HG02610 (cell line): ENCODE data around the gene KIF27.
A peak's percentile ranks its signal among the peaks of the same experiment; 100 is the strongest.
"Not testable (repeated sequence)": the region's sequence is repeated elsewhere in the genome, so short reads cannot be mapped to it uniquely, and the experiment has no call there.

Source experiments
- ATAC-seq: cut with Tn5 transposase; IDR thresholded peaks from one replicate; pipeline ENCODE4 v1.9.1; 2021; ENCODE audit warnings: mild to moderate bottlenecking, moderate library complexity; ENCODE audit not compliant: unreplicated experiment

KIF27 gene

GRCh38 chr9:83817356-83818278 lies 103.6 kb downstream of the KIF27 start, which contains the start of gene GKAP1:
TSS of gene GKAP1 (minus strand) at chr9:83817769. CDS start at chr9:83806517, 11,252 bp downstream.
- ATAC-seq: peak; percentile 81

DNA sequence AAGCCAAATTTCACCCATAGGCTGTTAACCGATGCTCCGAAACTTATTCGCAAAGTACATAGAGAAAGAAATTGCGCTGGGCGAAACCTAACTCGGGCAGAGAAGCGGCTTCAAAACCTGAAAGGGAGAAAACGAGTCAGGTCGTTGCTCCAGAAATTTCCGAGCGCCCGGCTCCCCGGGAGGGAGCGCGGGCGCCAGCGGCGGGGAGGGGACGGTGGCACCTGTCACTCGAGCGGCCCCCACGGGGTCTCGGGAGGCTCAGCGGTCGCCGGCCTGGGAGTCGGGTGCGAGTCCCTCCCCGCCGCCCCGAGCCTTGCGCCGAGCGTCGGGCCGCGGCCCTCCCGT lies 104.2 kb downstream of the KIF27 start:
- not testable (repeated sequence) for ATAC-seq

DNA sequence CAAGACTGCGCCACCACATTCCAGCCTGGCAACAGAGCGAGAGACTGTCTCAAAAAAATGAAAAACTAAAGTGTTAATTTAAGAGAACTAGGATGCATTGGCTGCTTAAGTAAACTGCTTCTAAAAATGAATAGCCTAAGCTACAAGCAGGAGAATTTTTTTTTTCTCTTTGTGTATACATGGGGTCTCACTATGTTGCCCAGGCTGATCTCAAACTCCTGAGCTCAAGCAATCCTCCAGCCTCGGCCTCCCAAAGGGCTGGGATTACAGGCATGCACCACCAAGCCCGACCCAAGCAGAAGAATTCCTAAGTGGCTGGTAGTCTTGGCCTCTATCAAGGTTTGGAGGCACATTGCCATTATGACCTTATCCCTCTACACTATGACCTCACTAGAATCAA lies 106.1 kb downstream of the KIF27 start:
- not testable (repeated sequence) for ATAC-seq

GRCh38 chr9:83809213-83809612 lies 112.0 kb downstream of the KIF27 start:
- not testable (repeated sequence) for ATAC-seq

GRCh38 chr9:83804454-83804853 lies 116.8 kb downstream of the KIF27 start:
- ATAC-seq: not testable (repeated sequence)

DNA sequence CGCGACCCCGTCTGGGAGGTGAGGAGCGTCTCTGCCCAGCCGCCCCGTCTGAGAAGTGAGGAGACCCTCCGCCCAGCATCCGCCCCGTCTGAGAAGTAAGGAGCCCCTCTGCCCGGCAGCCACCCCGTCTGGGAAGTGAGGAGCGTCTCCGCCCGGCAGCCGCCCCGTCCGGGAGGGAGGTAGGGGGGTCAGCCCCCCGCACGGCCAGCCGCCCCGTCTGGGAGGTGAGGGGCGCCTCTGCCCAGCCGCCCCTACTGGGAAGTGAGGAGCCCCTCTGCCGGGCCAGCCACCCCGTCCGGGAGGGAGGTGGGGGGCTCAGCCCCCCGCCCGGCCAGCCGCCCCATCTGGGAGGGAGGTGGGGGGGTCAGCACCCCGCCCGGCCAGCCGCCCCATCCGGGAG lies 117.3 kb downstream of the KIF27 start:
- ATAC-seq: not testable (repeated sequence)

DNA sequence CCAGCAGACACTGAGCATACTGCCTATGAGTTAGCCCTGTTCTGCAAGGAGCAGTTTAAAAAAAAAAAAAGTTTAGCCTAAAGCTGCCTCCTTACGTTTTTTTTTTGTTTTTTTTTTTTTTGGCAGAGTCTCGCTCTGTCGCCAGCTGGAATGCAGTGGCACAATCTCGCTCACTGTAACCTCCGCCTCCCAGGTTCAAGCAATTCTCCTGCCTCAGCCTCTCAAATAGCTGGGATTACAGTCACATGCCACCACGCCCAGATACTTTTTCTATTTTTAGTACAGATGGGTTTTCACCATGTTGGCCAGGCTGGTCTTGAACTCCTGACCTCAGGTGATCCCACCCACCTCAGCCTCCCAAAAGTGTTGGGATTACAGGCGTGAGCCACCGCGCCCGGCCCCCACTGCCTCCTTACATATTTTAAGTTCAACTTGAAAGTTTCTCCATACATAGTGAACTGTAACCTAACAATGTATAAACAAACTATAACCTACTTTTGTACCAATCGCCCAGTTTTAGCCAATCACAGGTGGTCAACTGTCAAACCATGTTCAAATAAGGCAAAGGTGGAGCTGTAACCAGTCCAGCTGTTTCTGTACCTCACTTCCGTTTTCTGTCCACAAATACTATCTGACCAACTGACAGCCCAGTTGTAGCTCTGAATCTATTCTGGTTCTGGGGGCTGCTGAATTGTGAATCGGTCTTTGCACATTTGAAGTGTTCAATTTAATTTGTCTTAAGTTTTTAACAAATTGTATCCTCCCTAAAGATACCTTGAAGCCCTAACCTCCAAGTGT lies 120.8 kb downstream of the KIF27 start:
- ATAC-seq: no peak

DNA sequence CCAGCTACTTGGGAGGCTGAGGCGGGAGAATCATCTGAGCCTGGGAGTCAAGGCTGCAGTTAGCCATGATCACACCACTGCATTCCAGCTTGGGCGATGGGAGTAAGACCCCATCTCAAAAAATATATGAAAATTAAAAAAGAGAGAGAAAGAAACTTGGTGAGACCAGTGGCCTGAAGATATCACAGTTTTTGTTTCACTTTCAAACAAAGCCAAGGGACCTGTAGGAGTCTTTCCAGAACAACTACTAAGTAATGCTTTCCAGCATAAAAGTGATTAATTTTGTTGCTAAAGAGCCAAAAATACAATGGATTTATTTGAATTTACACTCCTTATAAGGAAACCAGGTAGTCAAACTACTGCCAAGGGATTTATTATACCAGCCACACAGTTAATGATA lies 127.2 kb downstream of the KIF27 start:
- ATAC-seq: no peak

DNA sequence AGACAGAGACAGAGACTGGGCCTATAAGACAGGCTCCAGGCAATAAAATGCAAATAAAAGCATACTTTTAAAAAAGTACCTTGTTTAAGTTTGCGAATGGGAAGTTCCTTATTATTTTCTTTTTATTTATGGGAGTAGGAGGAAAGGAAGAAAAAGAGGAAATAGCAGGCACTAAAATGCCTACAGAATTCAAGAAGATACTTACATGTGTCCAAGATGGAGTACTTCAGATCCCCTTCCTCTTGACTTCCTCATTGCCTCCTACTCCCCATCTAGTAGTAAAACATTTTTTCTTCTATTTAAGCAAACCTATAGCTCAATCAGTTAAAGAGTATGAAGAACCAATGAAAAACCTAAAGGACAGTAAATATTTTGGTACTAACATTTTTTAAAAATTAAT lies 128.5 kb downstream of the KIF27 start:
- no peak for ATAC-seq
